A172 (cell line): ENCODE measurements around the gene MAP3K8. TPM values are rescaled to one million over a fixed set of nuclear protein-coding genes. Genes with fewer than 3 reads are reported as not detected.

Experiments used
- DNase-seq: peaks from one replicate; pipeline ENCODE4 v3.0.0-alpha.2; 2015; ENCODE audit warnings: low spot score
- total RNA-seq: library from RNA; depleted of rRNA; stranded (reverse); fragments of >200 nt; shearing (Covaris generic); gene quantifications from 2 replicates; pipeline ENCODE4 v1.2.3, GENCODE V29; 2014

MAP3K8 gene
- total RNA-seq, 1 experiment from 2014 or later, result 12.4 TPM

DNA sequence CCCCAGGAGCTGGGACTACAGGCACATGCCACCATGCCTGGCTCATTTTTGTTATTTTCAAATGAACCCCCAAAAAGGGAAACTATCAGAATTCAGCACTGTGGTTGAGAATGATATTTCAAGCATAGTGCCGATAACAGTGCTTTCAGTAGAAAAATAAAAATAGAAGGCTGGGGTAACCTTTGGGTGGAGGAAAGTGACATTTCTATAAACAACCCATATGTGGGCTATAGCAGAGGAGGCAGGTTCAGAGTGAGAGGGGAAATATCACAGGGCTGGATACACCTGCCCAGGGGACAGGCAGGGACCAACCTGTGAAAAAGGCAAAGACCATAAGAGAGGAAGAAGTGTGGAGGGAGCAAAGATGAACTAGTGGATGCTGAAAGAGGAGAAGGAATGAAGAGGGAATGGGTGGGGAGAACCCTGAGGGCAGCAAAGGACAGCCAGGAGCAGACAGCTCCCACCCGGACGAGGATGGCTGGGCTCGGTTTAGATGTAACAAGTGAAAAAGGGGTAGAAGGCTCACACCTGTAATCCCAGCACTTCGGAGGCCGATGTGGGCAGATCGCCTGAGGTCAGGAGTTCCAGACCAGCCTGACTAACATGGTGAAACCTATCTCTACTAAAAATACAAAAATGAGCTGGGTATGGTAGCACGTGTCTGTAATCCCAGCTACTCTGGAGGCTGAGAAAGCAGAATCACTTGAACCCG is 56.5 kb downstream of the MAP3K8 start:
- no peak for DNase-seq

DNA sequence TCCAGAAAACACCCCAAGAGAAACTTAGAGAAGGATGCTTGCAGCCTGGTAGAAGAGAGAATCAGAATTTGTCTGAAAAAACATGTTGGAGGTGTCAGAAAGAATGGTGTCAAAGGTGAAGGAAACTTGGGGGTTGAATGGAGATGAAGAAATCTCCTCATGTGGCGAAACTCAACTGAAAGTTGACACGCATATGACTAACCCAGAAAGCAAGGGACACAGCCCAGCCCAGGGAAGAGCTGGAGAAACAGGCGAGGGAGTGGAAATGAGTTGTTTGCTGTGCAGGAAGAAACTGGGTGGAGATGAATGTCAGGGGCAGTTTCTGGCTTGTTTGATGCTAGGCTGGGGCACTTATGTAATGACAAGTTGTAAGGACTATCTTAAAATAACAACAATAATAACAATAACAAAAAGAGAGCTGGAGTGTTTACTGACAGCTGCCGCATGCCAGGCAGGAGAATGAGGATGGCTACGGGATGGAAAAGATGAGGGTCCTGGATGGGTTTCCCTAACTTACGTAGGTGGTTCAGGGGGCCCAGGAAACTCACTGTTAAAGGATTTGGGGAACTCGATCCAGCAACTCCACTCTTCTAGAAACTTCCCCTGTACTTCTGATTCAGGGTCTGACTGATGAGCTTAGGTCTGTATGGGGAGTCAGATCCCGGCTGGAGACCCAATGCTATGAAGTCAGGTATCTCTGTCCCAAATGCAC is 57.4 kb downstream of the MAP3K8 start:
- DNase-seq, result no peak

DNA sequence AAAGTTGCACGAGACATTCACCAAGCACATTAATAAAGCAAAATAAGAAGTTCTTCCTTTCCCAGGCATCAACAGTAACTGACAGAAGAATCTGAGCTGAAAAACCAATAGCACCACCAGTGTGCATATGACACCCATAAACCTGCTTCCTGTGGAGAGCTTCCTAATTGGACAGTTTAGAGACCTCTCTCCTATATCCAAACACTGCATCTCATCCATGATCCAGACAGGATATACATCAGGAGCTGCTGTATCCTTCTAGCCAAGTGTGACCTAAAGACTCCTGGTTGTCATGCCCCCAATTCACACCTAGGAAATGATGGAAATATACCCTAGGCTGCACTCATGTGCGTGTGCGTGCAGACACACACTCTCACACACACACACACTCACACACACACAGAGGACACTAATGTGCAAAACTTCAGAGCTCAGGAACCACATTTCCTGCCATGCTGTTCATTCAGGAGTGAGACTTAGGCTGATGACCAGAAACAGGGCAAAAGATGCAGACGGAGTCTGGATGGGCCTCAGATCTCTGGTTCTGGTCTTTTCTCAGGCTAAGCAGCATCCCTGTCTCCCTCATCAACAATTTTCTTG is 58.0 kb downstream of the MAP3K8 start:
- DNase-seq, result no peak

DNA sequence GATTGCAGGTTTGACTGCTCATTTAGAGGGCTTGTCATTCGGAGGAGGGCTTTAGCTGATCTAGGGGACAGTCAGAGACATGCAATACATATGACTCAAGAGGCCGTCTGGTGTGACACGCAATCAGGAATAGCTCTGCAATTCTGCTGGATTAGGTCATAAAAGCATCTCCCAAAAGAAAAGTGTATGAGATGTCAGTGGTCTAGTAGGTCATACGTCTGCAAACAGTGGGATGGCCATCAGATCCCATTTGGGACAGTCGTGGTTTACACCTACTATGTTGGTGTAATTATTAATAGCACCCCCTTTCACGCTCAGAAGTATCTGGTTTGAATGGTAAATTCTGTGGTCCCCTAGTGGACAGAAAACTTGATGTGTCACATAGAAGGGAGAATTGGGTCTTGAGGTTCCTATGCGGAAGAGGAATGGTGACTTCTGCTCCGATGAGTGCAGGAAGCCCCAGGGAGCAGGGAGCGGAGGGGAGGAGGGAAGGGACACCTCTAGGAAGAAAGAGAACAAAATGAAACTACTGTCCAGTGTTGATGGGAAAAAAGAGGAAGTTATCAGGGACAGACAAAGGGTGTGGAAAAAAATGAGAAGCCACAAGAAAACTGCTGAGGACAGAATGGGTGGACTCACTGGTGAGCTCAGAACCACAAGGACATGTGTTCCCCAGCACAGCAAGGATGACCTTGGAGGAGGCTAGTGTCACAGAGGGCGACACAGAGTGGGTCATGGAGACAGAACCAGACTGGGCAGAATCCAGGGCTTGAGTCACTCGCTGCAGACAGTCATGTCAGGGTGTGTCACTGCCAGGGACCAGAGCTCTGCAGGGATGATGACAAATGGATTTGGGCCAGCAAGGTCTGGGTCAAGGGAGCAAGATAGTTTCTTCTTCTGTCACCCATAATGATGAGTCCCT is 59.9 kb downstream of the MAP3K8 start:
- DNase-seq, result peak; percentile 29

DNA sequence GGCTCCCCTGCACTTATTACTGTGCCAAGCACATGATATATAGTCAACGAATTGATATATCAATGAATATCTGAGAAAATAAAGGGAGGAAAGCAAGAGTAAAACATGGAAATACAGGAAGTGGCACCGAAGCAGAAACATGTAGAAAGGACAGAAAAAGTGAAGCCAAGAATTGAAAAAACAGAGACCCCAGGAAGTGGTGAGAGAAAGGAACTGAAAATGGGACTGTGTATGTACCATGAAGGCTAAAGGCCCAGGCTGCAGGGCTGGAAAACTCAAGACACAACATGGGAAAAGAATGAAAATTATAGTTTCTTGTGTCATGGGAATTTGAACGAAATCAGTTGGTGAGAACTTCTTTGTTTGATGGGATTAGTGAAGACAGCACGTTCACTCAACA is 60.6 kb downstream of the MAP3K8 start:
- no peak for DNase-seq

DNA sequence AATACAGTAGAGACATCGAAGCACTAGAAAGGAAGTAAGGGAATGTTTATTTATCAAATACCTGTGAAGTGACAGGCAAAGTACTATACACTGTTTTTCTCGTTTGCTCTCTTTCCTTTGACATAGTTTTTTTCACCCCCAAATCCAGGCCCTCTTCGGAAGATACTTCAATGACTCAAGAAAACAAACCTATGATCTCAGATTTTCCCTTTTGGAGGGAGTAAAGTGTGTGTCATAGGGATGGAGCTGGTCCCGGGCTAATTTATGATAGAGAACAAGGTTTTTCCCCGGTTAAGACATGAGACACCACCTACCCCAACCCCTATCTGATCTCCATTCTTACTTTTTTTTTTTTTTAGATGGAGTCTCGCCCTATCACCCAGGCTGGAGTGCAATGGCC is 61.7 kb downstream of the MAP3K8 start:
- DNase-seq, result peak; percentile 45

DNA sequence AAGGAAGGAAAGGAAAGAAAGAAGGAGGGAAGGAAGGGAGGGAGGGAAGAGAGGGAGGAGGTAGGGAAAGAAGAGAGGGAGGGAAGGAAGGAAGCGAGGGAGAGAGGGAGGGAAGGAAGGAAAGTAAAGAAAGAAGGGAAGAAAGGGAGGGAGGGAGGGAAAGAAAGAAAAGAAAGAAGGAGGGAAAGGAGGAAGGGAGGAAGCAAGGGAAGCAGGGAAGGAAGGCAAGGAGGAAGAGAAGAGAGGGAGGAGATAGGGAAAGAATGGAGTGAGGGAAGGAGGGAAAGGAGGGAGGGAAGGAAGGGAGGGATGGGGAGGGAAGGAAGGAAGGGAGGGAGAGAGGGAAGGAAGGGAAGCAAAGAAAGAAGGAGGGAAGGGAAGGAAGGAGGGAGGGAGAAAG is 65.8 kb downstream of the MAP3K8 start:
- no peak for DNase-seq

DNA sequence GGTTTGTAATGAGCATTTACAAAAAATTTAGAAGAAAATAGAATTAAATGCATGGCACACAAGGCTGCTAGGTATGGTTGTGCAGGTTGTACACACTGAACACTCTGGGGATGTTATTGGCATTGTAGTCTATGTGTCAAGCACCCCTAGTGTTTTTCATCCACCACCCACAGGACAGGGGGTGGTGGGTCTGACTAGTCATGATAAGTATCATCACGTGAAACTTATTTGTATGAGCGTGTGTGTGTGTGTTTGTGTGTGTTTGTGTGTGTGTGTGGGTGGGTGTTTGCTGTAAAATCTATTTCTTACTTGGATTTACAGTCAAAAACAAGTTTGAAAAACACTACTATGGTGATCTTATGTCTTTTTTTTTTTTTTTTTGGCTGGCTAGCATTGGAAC is 66.5 kb downstream of the MAP3K8 start:
- DNase-seq, result no peak

DNA sequence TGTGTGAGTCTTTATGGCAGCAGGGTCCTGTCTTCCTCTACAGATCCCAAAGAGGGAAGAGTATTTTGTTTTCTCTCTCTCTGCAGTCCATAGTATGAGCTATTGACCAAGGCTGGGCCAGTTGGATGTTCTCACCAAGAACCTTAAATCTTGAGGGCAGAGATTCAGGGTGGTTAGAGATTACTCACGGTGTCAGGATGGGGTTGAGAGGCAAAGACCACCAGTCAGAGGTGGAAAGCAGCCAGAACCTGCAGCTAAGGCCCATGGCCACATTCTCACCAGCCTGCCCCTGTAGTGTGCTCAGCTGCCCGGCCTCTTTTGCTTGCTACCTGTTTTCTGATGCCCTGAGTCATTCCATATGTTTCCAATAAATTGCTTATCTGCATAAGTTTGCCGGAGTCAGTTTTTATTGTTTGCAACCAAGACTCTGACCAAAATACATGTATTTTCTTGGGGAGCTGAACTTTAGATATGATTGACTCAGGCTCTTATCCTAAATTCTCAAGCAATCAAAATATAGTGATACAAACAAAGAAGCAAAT is 67.0 kb downstream of the MAP3K8 start:
- no peak for DNase-seq

DNA sequence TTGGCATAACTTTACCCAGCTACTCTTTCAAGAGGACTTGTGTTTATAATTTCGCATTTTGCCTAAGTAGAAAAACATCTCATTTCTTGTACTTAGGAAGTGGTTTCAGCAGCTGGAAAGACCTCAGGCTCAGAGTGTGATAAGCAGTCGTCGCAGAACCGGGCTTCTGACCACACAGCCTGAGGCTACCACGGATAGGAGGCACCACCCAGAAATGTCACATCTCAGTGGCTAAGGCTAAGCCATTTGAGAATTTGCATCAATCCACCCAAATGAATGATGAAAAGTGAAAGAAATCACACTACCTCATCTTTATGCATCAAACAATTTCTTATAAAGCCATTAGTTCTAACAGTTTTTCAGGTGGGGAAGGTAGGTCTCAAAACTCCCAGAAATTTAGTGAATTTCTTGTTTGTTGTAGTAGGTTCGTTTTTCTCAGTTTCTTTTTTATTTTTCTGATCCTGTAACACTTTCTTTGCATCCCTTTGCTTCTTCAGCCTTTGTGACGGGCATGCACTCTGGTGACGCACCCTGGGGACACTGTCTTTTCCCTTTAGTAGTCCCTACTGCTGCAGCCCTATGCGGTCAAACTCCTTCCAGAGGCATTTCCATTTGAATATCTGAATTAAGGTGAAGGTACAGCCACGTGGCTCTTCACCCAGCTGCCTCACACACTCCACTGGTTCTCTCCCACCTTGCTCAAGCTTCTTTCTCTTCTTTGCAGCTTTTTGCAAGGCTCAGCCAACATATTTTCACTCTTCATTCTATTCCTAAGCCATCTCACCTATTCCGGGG is 68.5 kb downstream of the MAP3K8 start:
- DNase-seq, result peak; percentile 55

DNA sequence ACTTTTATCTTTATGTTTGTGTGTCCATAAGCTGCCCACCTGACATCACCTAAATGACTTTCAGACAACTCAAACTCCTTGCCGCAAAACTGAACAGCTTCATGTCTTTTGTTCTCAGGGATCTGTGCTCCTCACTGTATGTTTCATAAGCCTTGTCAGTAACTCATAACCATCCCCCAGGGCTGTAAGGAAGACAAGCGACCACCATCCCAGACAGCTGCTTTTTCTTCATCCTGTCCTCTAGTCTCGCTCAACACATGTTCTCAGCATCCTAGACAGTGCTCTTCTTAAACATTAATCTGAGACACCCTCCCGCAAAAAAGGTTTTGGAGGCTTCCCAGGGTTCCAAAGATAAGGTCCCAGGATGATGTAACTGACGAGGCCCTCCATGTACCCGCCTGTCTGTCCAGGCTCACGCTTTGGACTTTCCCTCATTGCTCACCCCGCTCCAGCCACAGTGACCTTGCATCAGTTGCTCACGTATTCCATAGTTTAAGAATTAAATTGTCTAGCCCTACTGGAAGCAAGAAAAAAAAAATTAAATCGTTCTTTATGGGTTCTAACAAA is 69.8 kb downstream of the MAP3K8 start:
- DNase-seq, result no peak

DNA sequence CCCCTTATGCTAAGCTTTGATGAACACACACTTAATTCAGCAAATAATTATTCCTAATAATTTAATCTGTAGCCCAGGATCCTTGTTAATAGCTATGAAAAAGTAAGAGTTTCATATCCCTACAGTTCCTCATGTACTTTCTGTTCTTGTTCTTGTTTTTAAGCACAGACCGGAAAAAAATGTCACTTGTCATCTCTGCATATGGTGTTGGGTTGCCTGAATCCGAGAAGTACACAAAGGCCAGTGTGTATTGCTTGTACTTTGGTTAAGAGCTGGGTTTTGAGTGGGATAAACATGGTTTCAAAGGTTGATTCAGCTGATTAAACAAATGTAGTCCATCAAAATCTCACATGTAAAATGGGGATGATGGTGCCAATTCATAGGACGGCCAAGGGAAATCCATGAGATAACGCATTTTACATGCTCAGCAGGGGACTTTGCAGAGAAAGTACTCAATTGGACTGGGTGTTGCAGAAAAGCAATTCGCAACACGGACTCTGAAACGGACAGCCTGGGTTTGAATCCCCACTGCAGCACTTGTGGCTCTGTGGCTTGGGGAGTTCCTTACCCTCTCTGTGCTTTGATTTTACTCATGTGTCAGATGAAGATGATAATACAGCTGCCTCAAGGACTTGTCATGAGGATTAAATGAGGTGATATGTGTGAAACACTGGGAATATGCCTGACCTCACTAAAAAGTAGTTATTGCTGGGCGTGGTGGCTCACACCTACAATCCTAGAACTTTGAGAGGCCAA is 71.7 kb downstream of the MAP3K8 start:
- DNase-seq, result no peak

DNA sequence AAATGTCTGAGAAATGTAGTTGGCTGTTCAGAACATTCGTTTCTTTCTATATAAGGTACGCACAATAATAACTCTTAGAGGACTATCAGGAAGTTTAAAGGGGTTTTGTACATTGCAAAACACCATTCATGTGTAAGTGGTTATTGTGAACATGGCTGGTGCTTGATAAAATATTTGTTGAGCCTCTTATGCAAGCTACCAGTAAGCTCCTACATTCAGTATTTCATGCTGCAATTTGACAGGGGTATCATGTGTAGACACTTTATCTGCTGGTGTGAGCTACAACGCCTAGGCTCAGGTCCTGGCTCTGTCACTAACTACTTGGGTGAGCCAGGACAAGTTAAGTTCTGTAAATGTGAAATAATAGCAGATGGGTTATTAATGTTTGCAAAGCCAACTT is 75.5 kb downstream of the MAP3K8 start:
- no peak for DNase-seq

DNA sequence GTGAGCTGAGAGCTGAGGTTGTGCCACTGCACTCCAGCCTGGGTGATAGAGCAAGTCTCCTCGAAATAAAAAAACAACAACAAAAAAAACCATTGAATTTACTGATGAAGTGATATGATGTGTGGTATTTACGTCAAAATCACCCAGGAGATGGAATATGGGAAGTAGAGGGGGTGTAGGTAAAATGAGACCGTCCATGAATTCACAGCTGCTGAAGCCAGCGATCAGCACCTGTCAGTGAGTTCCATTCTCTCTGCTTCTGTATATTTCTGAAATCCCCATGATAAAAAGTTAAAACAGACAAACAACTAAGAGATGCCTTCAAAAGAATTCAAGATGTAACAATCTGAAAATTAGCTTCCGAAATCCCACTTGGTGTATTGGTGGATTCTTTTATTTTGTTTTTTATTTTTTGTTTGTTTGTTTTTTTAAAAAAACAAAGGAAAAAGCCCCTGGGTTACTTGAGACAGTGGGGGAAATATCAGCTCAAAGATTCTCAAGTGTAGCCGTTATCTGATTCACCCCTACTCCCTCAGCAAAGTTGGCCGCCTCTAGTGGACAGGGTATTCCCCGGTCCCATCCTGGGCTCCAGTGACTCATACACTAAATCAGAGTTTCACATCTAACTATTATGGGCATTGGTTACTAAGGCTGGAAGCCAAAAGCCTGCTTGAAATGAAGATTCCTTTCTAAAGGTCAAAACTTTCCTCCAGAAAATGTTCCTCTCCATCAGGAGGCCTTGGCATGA is 76.4 kb downstream of the MAP3K8 start:
- DNase-seq, result peak; percentile 95

DNA sequence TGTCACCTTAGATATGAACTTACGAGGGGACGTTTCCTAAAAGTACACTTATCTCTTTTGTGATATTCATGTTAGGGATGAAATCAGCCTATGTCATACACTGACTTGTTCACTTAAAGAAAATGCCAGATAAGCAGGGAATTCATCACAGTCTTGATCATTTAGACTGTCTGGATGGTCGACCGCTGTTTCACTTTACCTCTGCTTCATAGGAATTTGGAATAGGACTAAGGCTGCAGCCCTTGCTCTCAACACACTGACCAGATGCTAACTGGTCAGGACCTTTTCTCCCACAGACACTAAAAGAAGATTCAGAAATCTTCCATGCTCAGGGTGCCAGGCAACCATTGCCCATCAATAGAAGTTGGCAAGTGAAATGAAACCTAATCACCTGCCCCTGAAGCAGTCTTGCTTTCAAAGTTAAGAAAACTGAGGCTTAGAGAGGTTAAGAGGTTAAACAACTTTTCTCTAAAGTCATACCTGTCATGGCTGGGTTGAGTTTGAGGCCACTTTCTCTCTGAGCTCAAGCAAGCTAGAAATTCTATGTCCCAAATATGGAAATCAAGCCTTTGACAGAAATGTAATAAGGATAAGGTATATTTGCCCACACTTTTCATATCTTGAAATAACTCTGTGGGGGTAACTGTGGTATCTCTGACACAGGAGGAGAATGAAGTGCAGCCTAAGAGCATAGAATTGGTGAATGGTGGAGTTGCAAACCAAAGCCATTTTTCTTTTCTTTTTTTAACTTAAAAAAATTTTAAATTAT is 77.1 kb downstream of the MAP3K8 start:
- DNase-seq, result no peak
